ENCODE measurements around the gene NPRL2. TPM values are rescaled to one million over a fixed set of nuclear protein-coding genes. Genes with fewer than 3 reads are reported as not detected.

NPRL2 gene
- total and polyA plus RNA-seq, 2 of the 13 experiments (the other 11 are each of a cell fraction or from before 2014, with no cell fraction given) = 30.6 to 51.4 TPM

DNA sequence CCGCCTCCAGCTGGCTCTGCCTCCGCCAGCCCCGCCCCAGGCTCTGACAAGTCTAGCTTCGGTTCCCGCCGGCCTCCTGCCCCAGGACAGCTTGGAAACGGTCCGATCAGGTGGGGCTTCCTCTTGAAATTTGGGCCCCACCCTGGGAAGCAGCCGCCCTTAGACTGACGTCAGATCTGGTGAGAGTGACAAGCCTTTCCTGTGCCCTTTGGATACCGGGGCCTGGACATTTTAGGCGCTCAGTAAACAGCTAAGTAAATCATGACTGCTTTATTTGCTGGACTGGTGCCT lies 51.0 kb downstream of the NPRL2 start (continued):
- peak; percentile 56; the same call in 1 of the 2 replicates for TF ChIP-seq ZBTB20 (CRISPR knock-in tag; IDR thresholded peaks at IDR 0.05; ENCODE audit: borderline replicate concordance, low read depth)
- TF ChIP-seq ETV5 (CRISPR knock-in tag; IDR thresholded peaks at IDR 0.05; ENCODE audit: borderline replicate concordance) = peak; percentile 30; the same call in 1 of the 2 replicates
- TF ChIP-seq POGZ (CRISPR knock-in tag; IDR thresholded peaks at IDR 0.05) = peak; percentile 5; the same call in 1 of the 2 replicates
- no peak for TF ChIP-seq ZNF619 (CRISPR knock-in tag; IDR thresholded peaks at IDR 0.05)
- TF ChIP-seq, protein P1, sequence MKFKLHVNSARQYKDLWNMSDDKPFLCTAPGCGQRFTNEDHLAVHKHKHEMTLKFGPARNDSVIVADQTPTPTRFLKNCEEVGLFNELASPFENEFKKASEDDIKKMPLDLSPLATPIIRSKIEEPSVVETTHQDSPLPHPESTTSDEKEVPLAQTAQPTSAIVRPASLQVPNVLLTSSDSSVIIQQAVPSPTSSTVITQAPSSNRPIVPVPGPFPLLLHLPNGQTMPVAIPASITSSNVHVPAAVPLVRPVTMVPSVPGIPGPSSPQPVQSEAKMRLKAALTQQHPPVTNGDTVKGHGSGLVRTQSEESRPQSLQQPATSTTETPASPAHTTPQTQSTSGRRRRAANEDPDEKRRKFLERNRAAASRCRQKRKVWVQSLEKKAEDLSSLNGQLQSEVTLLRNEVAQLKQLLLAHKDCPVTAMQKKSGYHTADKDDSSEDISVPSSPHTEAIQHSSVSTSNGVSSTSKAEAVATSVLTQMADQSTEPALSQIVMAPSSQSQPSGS (CRISPR knock-in tag; IDR thresholded peaks at IDR 0.05) = peak; percentile 50
- TF ChIP-seq, protein P2, sequence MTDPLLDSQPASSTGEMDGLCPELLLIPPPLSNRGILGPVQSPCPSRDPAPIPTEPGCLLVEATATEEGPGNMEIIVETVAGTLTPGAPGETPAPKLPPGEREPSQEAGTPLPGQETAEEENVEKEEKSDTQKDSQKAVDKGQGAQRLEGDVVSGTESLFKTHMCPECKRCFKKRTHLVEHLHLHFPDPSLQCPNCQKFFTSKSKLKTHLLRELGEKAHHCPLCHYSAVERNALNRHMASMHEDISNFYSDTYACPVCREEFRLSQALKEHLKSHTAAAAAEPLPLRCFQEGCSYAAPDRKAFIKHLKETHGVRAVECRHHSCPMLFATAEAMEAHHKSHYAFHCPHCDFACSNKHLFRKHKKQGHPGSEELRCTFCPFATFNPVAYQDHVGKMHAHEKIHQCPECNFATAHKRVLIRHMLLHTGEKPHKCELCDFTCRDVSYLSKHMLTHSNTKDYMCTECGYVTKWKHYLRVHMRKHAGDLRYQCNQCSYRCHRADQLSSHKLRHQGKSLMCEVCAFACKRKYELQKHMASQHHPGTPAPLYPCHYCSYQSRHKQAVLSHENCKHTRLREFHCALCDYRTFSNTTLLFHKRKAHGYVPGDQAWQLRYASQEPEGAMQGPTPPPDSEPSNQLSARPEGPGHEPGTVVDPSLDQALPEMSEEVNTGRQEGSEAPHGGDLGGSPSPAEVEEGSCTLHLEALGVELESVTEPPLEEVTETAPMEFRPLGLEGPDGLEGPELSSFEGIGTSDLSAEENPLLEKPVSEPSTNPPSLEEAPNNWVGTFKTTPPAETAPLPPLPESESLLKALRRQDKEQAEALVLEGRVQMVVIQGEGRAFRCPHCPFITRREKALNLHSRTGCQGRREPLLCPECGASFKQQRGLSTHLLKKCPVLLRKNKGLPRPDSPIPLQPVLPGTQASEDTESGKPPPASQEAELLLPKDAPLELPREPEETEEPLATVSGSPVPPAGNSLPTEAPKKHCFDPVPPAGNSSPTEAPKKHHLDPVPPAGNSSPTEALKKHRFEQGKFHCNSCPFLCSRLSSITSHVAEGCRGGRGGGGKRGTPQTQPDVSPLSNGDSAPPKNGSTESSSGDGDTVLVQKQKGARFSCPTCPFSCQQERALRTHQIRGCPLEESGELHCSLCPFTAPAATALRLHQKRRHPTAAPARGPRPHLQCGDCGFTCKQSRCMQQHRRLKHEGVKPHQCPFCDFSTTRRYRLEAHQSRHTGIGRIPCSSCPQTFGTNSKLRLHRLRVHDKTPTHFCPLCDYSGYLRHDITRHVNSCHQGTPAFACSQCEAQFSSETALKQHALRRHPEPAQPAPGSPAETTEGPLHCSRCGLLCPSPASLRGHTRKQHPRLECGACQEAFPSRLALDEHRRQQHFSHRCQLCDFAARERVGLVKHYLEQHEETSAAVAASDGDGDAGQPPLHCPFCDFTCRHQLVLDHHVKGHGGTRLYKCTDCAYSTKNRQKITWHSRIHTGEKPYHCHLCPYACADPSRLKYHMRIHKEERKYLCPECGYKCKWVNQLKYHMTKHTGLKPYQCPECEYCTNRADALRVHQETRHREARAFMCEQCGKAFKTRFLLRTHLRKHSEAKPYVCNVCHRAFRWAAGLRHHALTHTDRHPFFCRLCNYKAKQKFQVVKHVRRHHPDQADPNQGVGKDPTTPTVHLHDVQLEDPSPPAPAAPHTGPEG (CRISPR knock-in tag; IDR thresholded peaks at IDR 0.05) = peak; percentile 16; the same call in 1 of the 2 replicates
- 0 out of 2 replicates have a peak, but pooled peaks have one; percentile 14 for TF ChIP-seq NCOA5 (CRISPR knock-in tag; IDR thresholded peaks at IDR 0.05)
- no peak for TF ChIP-seq TARDBP (CRISPR knock-in tag; IDR thresholded peaks at IDR 0.05)
- no peak for TF ChIP-seq NR2F6 (IDR thresholded peaks at IDR 0.05)
- TF ChIP-seq NR2F6 (CRISPR knock-in tag; IDR thresholded peaks at IDR 0.05) = no peak
- TF ChIP-seq ZNF432 (CRISPR knock-in tag; IDR thresholded peaks at IDR 0.05; ENCODE audit: borderline replicate concordance) = no peak
- TF ChIP-seq GABPB1 (CRISPR knock-in tag; IDR thresholded peaks at IDR 0.05) = peak; percentile 51; the same call in 1 of the 2 replicates
- no peak for TF ChIP-seq CEBPG (CRISPR knock-in tag; IDR thresholded peaks at IDR 0.05)
- TF ChIP-seq, protein P3, sequence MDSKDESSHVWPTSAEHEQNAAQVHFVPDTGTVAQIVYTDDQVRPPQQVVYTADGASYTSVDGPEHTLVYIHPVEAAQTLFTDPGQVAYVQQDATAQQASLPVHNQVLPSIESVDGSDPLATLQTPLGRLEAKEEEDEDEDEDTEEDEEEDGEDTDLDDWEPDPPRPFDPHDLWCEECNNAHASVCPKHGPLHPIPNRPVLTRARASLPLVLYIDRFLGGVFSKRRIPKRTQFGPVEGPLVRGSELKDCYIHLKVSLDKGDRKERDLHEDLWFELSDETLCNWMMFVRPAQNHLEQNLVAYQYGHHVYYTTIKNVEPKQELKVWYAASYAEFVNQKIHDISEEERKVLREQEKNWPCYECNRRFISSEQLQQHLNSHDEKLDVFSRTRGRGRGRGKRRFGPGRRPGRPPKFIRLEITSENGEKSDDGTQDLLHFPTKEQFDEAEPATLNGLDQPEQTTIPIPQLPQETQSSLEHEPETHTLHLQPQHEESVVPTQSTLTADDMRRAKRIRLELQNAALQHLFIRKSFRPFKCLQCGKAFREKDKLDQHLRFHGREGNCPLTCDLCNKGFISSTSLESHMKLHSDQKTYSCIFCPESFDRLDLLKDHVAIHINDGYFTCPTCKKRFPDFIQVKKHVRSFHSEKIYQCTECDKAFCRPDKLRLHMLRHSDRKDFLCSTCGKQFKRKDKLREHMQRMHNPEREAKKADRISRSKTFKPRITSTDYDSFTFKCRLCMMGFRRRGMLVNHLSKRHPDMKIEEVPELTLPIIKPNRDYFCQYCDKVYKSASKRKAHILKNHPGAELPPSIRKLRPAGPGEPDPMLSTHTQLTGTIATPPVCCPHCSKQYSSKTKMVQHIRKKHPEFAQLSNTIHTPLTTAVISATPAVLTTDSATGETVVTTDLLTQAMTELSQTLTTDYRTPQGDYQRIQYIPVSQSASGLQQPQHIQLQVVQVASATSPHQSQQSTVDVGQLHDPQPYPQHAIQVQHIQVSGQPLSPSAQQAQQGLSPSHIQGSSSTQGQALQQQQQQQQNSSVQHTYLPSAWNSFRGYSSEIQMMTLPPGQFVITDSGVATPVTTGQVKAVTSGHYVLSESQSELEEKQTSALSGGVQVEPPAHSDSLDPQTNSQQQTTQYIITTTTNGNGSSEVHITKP (CRISPR knock-in tag; IDR thresholded peaks at IDR 0.05; ENCODE audit: low read depth) = peak; percentile 25; the same call in 1 of the 2 replicates
- TF ChIP-seq CCDC6 (CRISPR knock-in tag; IDR thresholded peaks at IDR 0.05) = 0 out of 2 replicates have a peak, but pooled peaks have one; percentile 11
- TF ChIP-seq KAT8 (CRISPR knock-in tag; IDR thresholded peaks at IDR 0.05) = peak; percentile 53; the same call in 1 of the 2 replicates
- TF ChIP-seq MED13 (CRISPR knock-in tag; IDR thresholded peaks at IDR 0.05) = peak; percentile 79; the same call in 1 of the 2 replicates
- TF ChIP-seq ATF1 (CRISPR knock-in tag; IDR thresholded peaks at IDR 0.05) = peak; percentile 82
- no peak for TF ChIP-seq FOXA1 (IDR thresholded peaks at IDR 0.05)
- peak; percentile 81 for TF ChIP-seq FOXA1 (CRISPR knock-in tag; IDR thresholded peaks at IDR 0.05)
- TF ChIP-seq ZNF709 (CRISPR knock-in tag; IDR thresholded peaks at IDR 0.05) = peak; percentile 42

All from HepG2 (cell line).